ENCODE results near the gene LRP2. TPM values are rescaled to one million over a fixed set of nuclear protein-coding genes. Genes with fewer than 3 reads are reported as not detected.

LRP2 gene
- total RNA-seq, 2 experiments from 2014 or later: 1.8 to 2.2 TPM

GRCh38 chr2:169131587-169132512 lies 230.5 kb downstream of the LRP2 start:
- intact Hi-C loops (cut with micrococcal nuclease): loop anchor here (2.0 kb wide), 2 partner anchors 21 to 169 kb away; no protein-coding TSS in a partner anchor
- TF ChIP-seq, protein P1, sequence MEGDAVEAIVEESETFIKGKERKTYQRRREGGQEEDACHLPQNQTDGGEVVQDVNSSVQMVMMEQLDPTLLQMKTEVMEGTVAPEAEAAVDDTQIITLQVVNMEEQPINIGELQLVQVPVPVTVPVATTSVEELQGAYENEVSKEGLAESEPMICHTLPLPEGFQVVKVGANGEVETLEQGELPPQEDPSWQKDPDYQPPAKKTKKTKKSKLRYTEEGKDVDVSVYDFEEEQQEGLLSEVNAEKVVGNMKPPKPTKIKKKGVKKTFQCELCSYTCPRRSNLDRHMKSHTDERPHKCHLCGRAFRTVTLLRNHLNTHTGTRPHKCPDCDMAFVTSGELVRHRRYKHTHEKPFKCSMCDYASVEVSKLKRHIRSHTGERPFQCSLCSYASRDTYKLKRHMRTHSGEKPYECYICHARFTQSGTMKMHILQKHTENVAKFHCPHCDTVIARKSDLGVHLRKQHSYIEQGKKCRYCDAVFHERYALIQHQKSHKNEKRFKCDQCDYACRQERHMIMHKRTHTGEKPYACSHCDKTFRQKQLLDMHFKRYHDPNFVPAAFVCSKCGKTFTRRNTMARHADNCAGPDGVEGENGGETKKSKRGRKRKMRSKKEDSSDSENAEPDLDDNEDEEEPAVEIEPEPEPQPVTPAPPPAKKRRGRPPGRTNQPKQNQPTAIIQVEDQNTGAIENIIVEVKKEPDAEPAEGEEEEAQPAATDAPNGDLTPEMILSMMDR (IDR thresholded peaks at IDR 0.05): peak; percentile 88
- Mint-ChIP-seq H3K27ac (no peak overlapping the region), H3K4me1 (ENCODE audit: low read depth) (peaks cover 2% of the 10 kb centered on the region), H3K36me3 (ENCODE audit: low read depth) (no peaks in the 10 kb centered on the region), H3K4me3 (no peak overlapping the region), H3K27me3 (no peaks in the 10 kb centered on the region), H3K9me3 (no peaks in the 10 kb centered on the region)
- CTCF ChIA-PET: interaction anchor here (0.6 to 3.7 kb wide), 33 partner anchors 9 to 854 kb away, joined by 3 to 136 read pairs (median 4); no protein-coding TSS in a partner anchor
- ATAC-seq: peak; percentile 96
- DNase-seq: no peak
- POLR2A ChIA-PET: interaction anchor here (0.7 to 1.0 kb wide), 2 partner anchors 22 to 24 kb away, joined by 3 read pairs; no protein-coding TSS in a partner anchor

- Mint-ChIP-seq H3K4me3 (no peak overlapping the region), H3K27me3 (no peaks in the 10 kb centered on the region), H3K4me1 (ENCODE audit: low read depth) (peaks cover 2% of the 10 kb centered on the region), H3K9me3 (no peaks in the 10 kb centered on the region), H3K36me3 (ENCODE audit: low read depth) (no peaks in the 10 kb centered on the region), H3K27ac (no peak overlapping the region)
- POLR2A ChIA-PET: no interaction called here
- intact Hi-C loops (cut with micrococcal nuclease): no loop called here
- no peak for DNase-seq
- TF ChIP-seq, protein P1 (IDR thresholded peaks at IDR 0.05): no peak
- ATAC-seq: no peak
- CTCF ChIA-PET: interaction anchor here (1.2 to 3.7 kb wide), 5 partner anchors 12 to 267 kb away, joined by 3 to 136 read pairs (median 59); no protein-coding TSS in a partner anchor
These were observed 232.6 kb downstream of the LRP2 start for GRCh38 chr2:169129703-169130243.

DNA sequence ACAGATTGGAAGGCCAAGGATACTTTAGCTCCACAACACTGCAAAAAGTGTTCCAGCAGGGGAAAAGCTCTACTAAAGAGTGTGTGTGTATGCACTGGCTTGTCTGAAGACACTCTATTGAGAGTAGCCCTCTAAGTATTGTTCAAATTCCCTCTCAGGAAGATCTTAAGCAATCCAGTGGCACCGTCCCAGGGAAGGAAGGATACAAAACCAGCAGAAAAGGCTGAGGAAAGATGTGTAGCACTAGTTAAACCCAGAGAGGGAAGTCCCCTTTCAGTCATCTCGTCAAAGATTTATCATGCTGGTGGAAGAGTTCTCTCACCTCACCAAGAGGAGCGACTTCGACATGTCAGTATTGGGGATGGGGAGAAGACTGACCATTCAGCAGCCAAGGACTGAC lies 242.5 kb downstream of the LRP2 start:
- no peak overlapping the region for H3K4me3 Mint-ChIP-seq
- H3K27me3 Mint-ChIP-seq: no peaks in the 10 kb centered on the region
- no peak for DNase-seq
- peaks cover 4% of the 10 kb centered on the region for H3K4me1 Mint-ChIP-seq (ENCODE audit: low read depth)
- no peak for ATAC-seq
- no peaks in the 10 kb centered on the region for H3K9me3 Mint-ChIP-seq
- intact Hi-C loops (cut with micrococcal nuclease): no loop called here
- H3K27ac Mint-ChIP-seq: no peak overlapping the region
- H3K36me3 Mint-ChIP-seq (ENCODE audit: low read depth): no peaks in the 10 kb centered on the region
- ChIA-PET POLR2A (no interaction called here), CTCF (interaction anchor here (1.0 to 5.7 kb wide), 4 partner anchors 11 to 22 kb away, joined by 3 to 43 read pairs (median 5); no protein-coding TSS in a partner anchor)
- TF ChIP-seq, protein P1 (IDR thresholded peaks at IDR 0.05): no peak

DNA sequence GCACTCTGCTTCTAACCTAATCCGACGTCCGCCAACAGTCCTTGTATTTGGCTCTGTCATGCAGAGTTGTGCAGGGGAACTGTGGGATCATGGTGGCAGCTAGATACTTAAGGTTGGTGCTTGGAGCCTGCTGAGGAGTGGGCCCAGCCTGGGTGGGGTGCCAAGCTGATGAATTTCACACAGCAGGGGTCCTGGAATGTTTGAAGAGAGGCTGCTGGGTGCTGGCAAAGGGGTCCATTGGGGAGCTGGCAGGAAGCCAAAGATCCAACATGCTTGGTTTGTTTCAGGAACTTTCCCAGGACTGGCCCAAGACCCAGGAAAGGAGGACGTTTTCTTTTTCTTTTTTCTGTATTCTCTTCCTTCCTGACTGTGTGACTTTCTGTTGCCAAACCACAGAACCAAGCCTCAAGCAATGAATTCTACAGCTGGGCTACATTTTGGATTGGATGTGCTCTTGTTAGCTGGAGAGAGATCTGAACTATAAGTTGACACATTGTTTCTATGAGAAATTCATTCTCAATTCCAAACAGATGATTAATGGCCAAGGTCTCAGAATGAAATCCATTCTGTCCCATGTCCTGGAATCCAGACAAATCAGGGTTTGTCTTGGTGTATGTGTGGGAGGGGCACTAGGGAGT lies 243.1 kb downstream of the LRP2 start:
- no peaks in the 10 kb centered on the region for H3K36me3 Mint-ChIP-seq (ENCODE audit: low read depth)
- H3K27me3 Mint-ChIP-seq: no peaks in the 10 kb centered on the region
- no peak for DNase-seq
- TF ChIP-seq, protein P1 (IDR thresholded peaks at IDR 0.05): no peak
- ChIA-PET CTCF (interaction anchor here (1.3 to 5.7 kb wide), 3 partner anchors 10 to 23 kb away, joined by 5 to 43 read pairs (median 5); no protein-coding TSS in a partner anchor), POLR2A (no interaction called here)
- no peak overlapping the region for H3K4me3 Mint-ChIP-seq
- peaks cover 4% of the 10 kb centered on the region for H3K4me1 Mint-ChIP-seq (ENCODE audit: low read depth)
- ATAC-seq: no peak
- intact Hi-C loops (cut with micrococcal nuclease): no loop called here
- H3K27ac Mint-ChIP-seq: no peak overlapping the region
- H3K9me3 Mint-ChIP-seq: no peaks in the 10 kb centered on the region

Data from activated CD8-positive, alpha-beta T cell treated with anti-CD3 and anti-CD28 coated beads for 36 hours (primary cell).